ENCODE measurements around the gene ENDOD1.

The ENDOD1 gene

DNA sequence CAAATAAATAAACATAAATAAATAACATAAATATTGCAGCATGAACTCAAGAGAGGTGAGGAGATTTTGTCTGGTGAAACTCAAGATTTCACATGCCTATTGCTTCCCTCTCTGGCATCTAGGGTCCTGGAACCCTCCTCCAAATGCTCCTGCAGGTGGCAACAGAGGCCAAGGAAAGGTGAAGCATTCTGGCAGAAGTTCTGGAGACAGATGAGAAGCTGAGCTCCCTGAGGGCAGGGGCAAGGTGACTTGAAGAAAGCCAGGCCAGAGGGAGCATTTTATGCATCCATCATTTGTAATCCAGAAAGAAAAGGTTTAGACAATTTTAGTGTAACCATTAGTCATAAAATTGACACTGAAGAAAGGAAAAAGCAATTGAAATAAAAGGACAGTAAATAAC lies 64.9 kb downstream of the ENDOD1 start:
- DNase-seq: peak; percentile 64
- Histone ChIP-seq H3K9me3 (replicated peaks; ENCODE audit: insufficient read depth, low read length) (no peaks in the 10 kb centered on the region), H3K79me2 (ENCODE audit: low read length) (no peaks in the 10 kb centered on the region), H3K36me3 (replicated peaks; ENCODE audit: insufficient read depth, low read length) (no peaks in the 10 kb centered on the region), H3K4me2 (ENCODE audit: low read depth, low read length) (no peak overlapping the region), H3F3A (ENCODE audit: insufficient read depth, low read length) (peaks cover 13% of the 10 kb centered on the region; the same call in 1 of the 2 replicates), H3K9me2 (replicated peaks; ENCODE audit: insufficient read depth, low read length) (no peaks in the 10 kb centered on the region), H3K27ac (ENCODE audit: low read length) (no peak overlapping the region), H3K27me3 (replicated peaks; ENCODE audit: insufficient read depth, low read length) (no peaks in the 10 kb centered on the region), H2AFZ (ENCODE audit: low read length) (no peak overlapping the region), H3K9ac (ENCODE audit: low read length) (no peak overlapping the region), H3K4me3 (ENCODE audit: low read length) (no peak overlapping the region), H4K20me1 (ENCODE audit: insufficient read depth, low read length) (no peaks in the 10 kb centered on the region), H3K4me1 (ENCODE audit: low read length) (peaks cover 10% of the 10 kb centered on the region)
- TF ChIP-seq EZH2 (optimal IDR thresholded peaks at IDR 0.05; ENCODE audit: low read depth, low read length): no peak
- TF ChIP-seq, protein P1, sequence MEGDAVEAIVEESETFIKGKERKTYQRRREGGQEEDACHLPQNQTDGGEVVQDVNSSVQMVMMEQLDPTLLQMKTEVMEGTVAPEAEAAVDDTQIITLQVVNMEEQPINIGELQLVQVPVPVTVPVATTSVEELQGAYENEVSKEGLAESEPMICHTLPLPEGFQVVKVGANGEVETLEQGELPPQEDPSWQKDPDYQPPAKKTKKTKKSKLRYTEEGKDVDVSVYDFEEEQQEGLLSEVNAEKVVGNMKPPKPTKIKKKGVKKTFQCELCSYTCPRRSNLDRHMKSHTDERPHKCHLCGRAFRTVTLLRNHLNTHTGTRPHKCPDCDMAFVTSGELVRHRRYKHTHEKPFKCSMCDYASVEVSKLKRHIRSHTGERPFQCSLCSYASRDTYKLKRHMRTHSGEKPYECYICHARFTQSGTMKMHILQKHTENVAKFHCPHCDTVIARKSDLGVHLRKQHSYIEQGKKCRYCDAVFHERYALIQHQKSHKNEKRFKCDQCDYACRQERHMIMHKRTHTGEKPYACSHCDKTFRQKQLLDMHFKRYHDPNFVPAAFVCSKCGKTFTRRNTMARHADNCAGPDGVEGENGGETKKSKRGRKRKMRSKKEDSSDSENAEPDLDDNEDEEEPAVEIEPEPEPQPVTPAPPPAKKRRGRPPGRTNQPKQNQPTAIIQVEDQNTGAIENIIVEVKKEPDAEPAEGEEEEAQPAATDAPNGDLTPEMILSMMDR (IDR thresholded peaks at IDR 0.05; ENCODE audit: low read length): peak; percentile 64

DNA sequence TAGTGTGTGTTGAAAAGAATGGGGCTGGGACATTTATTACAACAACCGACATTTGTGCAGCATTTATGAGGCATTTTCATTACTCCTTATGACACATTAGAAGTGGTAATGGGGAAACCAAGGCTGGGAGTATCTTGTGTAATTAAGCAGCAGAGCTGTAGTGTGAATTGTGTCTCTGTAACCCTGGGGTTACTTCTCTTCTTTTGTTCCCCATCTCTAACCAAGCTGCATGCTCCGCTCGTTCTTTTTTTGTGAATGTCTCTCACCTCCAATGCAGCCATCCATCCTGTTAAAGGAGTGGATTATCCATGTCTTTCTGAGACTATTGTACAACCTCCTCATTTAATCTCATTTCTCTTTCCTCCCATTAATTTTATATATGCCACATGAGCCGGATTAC lies 65.7 kb downstream of the ENDOD1 start:
- DNase-seq: no peak
- Histone ChIP-seq H3K9me2 (replicated peaks; ENCODE audit: insufficient read depth, low read length) (no peaks in the 10 kb centered on the region), H4K20me1 (ENCODE audit: insufficient read depth, low read length) (no peaks in the 10 kb centered on the region), H3F3A (ENCODE audit: insufficient read depth, low read length) (peaks cover 13% of the 10 kb centered on the region; the same call in 1 of the 2 replicates), H3K27ac (ENCODE audit: low read length) (no peak overlapping the region), H3K4me2 (ENCODE audit: low read depth, low read length) (no peak overlapping the region), H3K36me3 (replicated peaks; ENCODE audit: insufficient read depth, low read length) (no peaks in the 10 kb centered on the region), H2AFZ (ENCODE audit: low read length) (no peak overlapping the region), H3K9me3 (replicated peaks; ENCODE audit: insufficient read depth, low read length) (no peaks in the 10 kb centered on the region), H3K4me3 (ENCODE audit: low read length) (no peak overlapping the region), H3K4me1 (ENCODE audit: low read length) (peaks cover 10% of the 10 kb centered on the region), H3K27me3 (replicated peaks; ENCODE audit: insufficient read depth, low read length) (no peaks in the 10 kb centered on the region), H3K9ac (ENCODE audit: low read length) (no peak overlapping the region), H3K79me2 (ENCODE audit: low read length) (no peaks in the 10 kb centered on the region)
- TF ChIP-seq EZH2phosphoT487 (IDR thresholded peaks at IDR 0.05; ENCODE audit: low read length): no peak
- TF ChIP-seq, protein P1 (IDR thresholded peaks at IDR 0.05; ENCODE audit: low read length): no peak
- TF ChIP-seq EZH2 (optimal IDR thresholded peaks at IDR 0.05; ENCODE audit: low read depth, low read length): no peak

DNA sequence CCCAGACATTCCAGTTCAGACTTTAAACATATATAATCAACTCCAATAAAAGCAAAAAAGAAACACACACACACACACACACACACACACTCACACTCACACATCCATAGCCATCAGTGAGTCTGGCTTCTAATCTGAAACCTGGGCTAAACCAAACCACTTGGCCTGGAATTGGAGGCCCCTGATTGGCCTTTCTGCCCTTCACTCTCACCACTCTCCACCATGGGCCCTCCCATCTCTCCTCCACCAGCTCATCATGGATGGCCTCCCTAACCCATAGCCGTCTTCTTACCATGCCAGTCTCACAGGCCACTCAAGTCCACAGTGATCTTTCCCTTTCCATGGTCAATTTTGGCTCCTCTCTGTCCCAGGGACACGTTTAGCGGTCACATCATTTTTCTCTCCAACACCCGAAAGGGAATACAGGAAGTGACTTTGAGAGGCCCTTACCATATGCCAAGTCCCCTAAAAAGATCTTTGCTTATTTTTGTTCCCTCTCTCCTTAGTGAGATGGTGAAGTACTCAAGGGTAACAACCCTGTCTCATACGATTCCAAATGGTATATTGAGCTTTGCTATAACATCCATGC lies 66.6 kb downstream of the ENDOD1 start:
- no peak overlapping the region for H3K4me2 ChIP-seq (ENCODE audit: low read depth, low read length)
- peaks cover 7% of the 10 kb centered on the region; the same call in 1 of the 2 replicates for H3F3A ChIP-seq (ENCODE audit: insufficient read depth, low read length)
- H3K27me3 ChIP-seq (replicated peaks; ENCODE audit: insufficient read depth, low read length): no peaks in the 10 kb centered on the region
- TF ChIP-seq EZH2 (optimal IDR thresholded peaks at IDR 0.05; ENCODE audit: low read depth, low read length) (no peak), EZH2phosphoT487 (IDR thresholded peaks at IDR 0.05; ENCODE audit: low read length) (no peak)
- TF ChIP-seq, protein P1 (IDR thresholded peaks at IDR 0.05; ENCODE audit: low read length): no peak
- no peaks in the 10 kb centered on the region for H3K9me2 ChIP-seq (replicated peaks; ENCODE audit: insufficient read depth, low read length)
- no peak overlapping the region for H2AFZ ChIP-seq (ENCODE audit: low read length)
- no peak overlapping the region for H3K4me3 ChIP-seq (ENCODE audit: low read length)
- H3K36me3 ChIP-seq (replicated peaks; ENCODE audit: insufficient read depth, low read length): no peaks in the 10 kb centered on the region
- H3K4me1 ChIP-seq (ENCODE audit: low read length): peaks cover 10% of the 10 kb centered on the region
- H3K79me2 ChIP-seq (ENCODE audit: low read length): no peaks in the 10 kb centered on the region
- no peak overlapping the region for H3K9ac ChIP-seq (ENCODE audit: low read length)
- DNase-seq: no peak
- no peaks in the 10 kb centered on the region for H3K9me3 ChIP-seq (replicated peaks; ENCODE audit: insufficient read depth, low read length)
- no peaks in the 10 kb centered on the region for H4K20me1 ChIP-seq (ENCODE audit: insufficient read depth, low read length)
- no peak overlapping the region for H3K27ac ChIP-seq (ENCODE audit: low read length)

Data from MM.1S (cell line).